HUES6 (cell line): ENCODE data around the gene CD72.
"Not testable (repeated sequence)": the region's sequence is repeated elsewhere in the genome, so short reads cannot be mapped to it uniquely, and the experiment has no call there.

Source experiments
- H3K27ac ChIP-seq: 2 replicates; pipeline ENCODE4 v1.7.0; 2013; ENCODE audit warnings: low read depth, mild to moderate bottlenecking, low read length, inconsistent platforms
- H3K27me3 ChIP-seq: 2 replicates; pipeline ENCODE4 v1.6.1; 2013; ENCODE audit warnings: low read length; ENCODE audit not compliant: control insufficient read depth, insufficient read depth
- H3K36me3 ChIP-seq: 2 replicates; pipeline ENCODE4 v1.6.1; 2013; ENCODE audit warnings: low read length; ENCODE audit not compliant: control insufficient read depth, insufficient read depth
- H3K4me1 ChIP-seq: 2 replicates; pipeline ENCODE4 v1.6.1; 2013; ENCODE audit warnings: low read length; ENCODE audit not compliant: control insufficient read depth, insufficient read depth
- H3K4me3 ChIP-seq: 2 replicates; pipeline ENCODE4 v1.5.1; 2013; ENCODE audit warnings: low read depth, low read length
- H3K9ac ChIP-seq: one replicate; pipeline ENCODE4 v1.6.1; 2013; ENCODE audit warnings: mild to moderate bottlenecking, low read length
- H3K9me3 ChIP-seq: 2 replicates; pipeline ENCODE4 v1.6.1; 2013; ENCODE audit warnings: low read depth, low read length; ENCODE audit not compliant: control insufficient read depth, insufficient read depth

The CD72 gene

DNA sequence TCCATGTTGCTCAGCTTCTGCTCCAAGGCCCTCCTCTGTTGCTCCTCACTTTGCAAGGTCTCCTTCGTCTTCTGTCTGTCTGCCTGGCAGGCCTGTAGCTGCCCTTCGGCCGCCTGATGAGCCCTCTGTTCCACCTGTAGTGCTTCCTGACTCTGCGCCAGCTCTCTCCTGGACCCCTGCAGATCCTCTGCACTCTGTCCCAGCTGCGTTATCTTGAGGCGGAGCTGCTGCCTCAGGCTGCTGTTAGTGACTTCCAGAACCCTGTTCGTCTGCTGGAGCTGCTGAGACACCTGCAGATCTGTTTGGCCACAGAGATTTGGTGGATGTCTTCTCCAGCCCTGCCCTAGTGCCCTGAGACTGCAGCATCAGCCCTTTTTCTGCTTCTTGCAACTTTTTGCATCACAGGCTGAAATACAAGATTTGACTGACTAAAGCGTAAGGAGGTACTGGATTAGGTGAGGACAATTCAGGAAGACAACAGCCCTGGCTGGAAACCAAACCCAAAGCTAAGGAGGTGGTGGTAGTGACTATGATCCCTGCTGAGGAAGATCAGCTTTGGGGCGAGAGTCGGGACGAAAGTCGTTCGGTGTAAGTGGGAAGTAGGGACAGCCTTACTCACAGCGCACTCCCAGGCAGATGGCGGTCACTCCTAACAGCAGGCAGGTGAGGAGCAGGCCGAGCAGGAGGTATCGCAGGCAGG is 2.1 kb downstream of the CD72 start:
- Histone ChIP-seq H3K27me3 (peaks cover 51% of the 10 kb centered on the region), H3K4me3 (peak overlapping the region; percentile 59), H3K9me3 (no peaks in the 10 kb centered on the region), H3K36me3 (no peaks in the 10 kb centered on the region), H3K9ac (peak overlapping the region; percentile 17), H3K27ac (no peak overlapping the region), H3K4me1 (peaks cover 11% of the 10 kb centered on the region)

DNA sequence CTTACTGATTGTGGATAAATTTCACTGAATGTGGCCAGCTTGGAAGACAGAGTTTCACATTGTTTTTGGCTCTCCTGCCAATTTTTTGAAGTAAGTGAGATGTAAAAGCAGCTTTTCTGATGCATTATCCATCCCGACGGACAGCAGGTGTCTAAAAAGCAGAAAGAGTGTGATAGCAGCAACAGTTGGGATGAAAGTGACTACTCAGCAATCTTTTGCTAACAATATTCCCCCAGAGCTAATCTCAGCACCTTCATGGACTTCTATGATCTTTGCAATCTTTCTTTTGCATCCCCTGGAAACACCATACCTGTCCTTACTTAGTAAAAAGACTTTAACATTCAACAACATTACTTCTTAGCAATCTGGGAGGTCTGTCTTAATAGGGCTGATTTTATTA is 5.4 kb downstream of the CD72 start:
- H3K4me1 ChIP-seq, result peaks cover 11% of the 10 kb centered on the region
- H3K27ac ChIP-seq, result no peak overlapping the region
- H3K9ac ChIP-seq, result no peak overlapping the region
- H3K27me3 ChIP-seq, result peaks cover 37% of the 10 kb centered on the region
- H3K36me3 ChIP-seq, result peaks cover 22% of the 10 kb centered on the region
- H3K4me3 ChIP-seq, result no peak overlapping the region
- no peaks in the 10 kb centered on the region for H3K9me3 ChIP-seq

DNA sequence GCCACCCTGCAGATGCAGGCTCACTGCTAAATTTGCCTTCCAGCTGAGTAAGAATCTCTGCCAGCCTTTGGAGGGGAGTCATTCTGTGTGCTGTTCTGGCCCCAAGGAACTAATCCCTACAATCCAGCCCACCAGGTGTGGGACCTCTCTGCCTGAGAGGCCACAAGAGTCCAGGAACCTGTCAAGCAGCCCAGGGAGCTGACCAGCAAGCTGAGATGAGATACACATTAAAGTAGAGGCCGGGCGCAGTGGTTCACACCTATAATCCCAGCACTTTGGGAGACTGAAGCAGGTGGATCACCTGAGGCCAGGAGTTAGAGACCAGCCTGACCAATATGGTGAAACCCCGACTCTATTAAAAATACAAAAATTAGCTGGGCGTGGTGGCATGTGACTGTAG is 6.1 kb downstream of the CD72 start:
- not testable (repeated sequence) for H3K27ac ChIP-seq, H3K9ac ChIP-seq, H3K9me3 ChIP-seq, H3K4me3 ChIP-seq
- Histone ChIP-seq H3K36me3 (peaks cover 24% of the 10 kb centered on the region), H3K27me3 (peaks cover 29% of the 10 kb centered on the region), H3K4me1 (peaks cover 11% of the 10 kb centered on the region)

DNA sequence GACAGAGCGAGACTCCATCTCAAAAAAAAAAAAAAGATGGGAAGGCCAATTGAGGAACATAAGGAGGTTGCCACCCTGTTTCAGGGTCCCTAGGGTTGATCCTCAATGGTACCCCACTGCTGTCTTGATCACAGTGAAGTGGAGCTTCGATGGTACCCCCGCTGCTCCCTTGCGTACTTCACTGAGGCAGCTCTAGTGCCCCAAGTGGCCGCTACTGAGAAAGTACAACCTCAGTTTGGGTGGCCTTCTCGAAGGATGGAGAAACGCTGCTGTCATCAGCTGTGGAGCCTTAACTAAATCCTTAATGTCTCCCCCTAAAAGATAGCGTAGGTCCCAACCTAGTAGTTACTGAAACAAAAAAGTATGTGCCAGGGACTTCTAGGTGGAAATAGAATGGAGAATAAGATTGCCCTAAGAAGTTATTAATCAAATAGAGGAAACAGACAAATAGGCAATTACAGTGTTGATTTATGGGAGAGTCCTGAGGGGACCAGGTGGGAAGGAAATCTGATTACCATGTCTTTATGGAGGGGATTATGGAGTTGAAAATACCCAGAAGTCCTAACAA is 6.9 kb downstream of the CD72 start:
- H3K9me3 ChIP-seq, result no peaks in the 10 kb centered on the region
- no peak overlapping the region for H3K27ac ChIP-seq
- H3K4me1 ChIP-seq, result peaks cover 7% of the 10 kb centered on the region
- peaks cover 24% of the 10 kb centered on the region for H3K36me3 ChIP-seq
- H3K27me3 ChIP-seq, result peaks cover 22% of the 10 kb centered on the region
- no peak overlapping the region for H3K9ac ChIP-seq
- H3K4me3 ChIP-seq, result no peak overlapping the region

DNA sequence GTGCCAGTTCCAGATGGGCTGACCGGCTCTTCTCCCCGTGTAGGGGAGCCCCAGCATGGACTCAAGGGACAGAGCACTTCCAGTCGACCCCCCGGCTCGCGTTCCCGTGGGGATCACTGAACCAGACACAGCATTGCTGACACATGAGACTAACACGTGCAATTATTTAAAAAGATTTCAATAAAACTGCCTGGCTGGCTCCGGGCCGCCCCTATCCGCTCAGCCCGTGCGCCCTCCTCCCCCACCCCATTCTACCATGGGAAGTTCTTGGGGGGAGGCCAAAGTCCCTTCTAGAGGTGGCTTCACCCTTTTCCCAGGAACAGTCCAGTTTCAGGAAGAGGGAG is 8.4 kb downstream of the CD72 start:
- Histone ChIP-seq H3K27me3 (peaks cover 7% of the 10 kb centered on the region; the same call in 1 of the 2 replicates), H3K36me3 (peaks cover 24% of the 10 kb centered on the region), H3K27ac (no peak overlapping the region), H3K9me3 (no peaks in the 10 kb centered on the region), H3K9ac (no peak overlapping the region), H3K4me1 (peaks cover 4% of the 10 kb centered on the region; the same call in 1 of the 2 replicates), H3K4me3 (no peak overlapping the region)

DNA sequence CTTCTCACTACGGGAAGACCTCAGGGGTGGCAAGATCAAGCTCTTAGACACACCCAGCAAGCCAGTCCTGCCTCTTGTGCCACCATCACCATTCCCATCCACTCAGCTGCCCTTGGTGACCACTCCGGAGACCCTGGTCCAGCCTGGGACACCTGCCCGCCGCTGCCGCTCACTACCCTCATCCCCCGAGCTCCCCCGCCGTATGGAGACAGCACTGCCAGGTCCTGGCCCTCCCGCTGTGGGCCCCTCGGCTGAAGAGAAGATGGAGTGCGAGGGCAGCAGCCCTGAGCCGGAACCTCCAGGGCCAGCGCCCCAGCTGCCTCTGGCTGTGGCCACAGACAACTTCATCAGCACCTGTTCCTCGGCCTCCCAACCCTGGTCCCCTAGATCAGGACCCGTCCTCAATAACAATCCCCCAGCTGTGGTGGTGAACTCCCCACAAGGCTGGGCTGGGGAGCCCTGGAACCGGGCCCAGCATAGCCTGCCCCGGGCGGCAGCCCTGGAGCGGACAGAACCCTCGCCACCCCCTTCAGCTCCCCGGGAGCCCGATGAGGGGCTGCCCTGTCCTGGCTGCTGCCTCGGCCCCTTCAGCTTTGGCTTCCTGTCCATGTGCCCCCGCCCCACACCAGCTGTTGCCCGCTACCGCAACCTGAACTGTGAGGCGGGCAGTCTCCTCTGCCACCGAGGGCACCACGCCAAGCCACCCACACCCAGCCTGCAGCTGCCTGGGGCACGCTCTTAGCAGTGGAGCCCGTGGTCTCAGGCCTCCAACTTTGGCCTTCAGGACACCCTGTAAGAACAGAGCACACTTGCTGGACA is 9.0 kb downstream of the CD72 start:
- Histone ChIP-seq H3K36me3 (peaks cover 24% of the 10 kb centered on the region), H3K9me3 (no peaks in the 10 kb centered on the region), H3K4me1 (peaks cover 4% of the 10 kb centered on the region; the same call in 1 of the 2 replicates), H3K27me3 (peaks cover 1% of the 10 kb centered on the region; the same call in 1 of the 2 replicates), H3K4me3 (no peak overlapping the region), H3K27ac (no peak overlapping the region), H3K9ac (no peak overlapping the region)

DNA sequence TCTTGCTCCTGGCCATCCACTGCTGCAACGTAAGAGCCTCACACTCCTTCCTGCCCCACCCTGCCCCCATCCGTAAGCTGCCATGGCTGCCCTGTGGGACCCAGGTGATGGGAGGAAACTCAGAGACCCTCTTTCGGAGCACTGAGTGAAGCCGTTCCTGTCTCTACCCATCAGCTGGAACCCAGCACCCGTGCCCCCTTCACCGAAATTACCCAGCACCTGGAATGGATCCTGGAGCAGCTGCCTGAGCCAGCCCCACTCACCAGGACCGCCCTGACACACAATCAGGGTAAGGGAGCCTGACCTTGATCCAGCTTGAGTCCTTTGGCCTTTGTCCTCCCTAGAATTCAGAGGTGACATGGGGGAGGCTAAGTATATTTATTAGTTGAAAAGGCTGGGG is 10.0 kb downstream of the CD72 start:
- no peak overlapping the region for H3K9ac ChIP-seq
- peaks cover 8% of the 10 kb centered on the region for H3K4me1 ChIP-seq
- no peak overlapping the region for H3K27ac ChIP-seq
- H3K4me3 ChIP-seq, result no peak overlapping the region
- peaks cover 24% of the 10 kb centered on the region for H3K36me3 ChIP-seq
- no peaks in the 10 kb centered on the region for H3K27me3 ChIP-seq
- H3K9me3 ChIP-seq, result no peaks in the 10 kb centered on the region

DNA sequence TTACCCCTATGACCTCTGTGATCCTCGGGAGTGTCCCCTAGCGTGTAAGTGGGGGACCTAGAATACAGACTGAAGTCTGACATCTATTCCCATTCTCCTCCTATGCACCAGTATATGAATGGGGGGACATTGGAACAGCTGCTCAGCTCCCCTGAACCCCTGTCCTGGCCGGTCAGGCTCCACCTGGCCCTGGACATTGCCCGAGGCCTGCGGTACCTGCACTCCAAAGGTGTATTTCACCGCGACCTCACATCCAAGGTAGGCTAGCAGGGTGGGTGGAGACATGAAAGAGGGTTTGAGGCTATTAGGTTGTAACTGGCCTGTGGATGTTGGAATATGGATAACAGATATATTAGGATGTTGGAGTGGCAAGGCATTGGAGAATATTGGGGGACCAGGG is 11.5 kb downstream of the CD72 start:
- Histone ChIP-seq H3K27ac (no peak overlapping the region), H3K36me3 (peaks cover 24% of the 10 kb centered on the region), H3K4me1 (peaks cover 10% of the 10 kb centered on the region), H3K9me3 (no peaks in the 10 kb centered on the region), H3K4me3 (no peak overlapping the region), H3K27me3 (no peaks in the 10 kb centered on the region), H3K9ac (no peak overlapping the region)

DNA sequence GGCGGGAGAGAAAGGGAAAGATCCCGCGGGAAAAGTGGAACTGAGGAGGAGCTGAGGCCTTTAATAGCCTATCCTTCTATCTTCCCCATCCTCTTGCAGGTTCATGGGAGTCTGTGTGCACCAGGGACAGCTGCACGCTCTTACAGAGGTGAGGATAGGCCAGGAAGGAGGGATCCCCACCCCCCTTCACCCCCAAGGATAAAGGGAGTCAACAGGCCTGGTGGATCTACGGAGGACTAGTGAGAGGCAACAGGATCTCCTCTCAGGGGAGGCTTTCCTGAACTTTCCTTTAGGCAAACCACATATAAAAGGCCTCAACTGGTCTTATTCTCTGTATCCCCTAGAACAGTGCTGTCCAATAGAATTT is 12.1 kb downstream of the CD72 start:
- no peak overlapping the region for H3K27ac ChIP-seq
- peak overlapping the region; percentile 39 for H3K9ac ChIP-seq
- no peaks in the 10 kb centered on the region for H3K27me3 ChIP-seq
- H3K4me1 ChIP-seq, result peaks cover 10% of the 10 kb centered on the region
- no peaks in the 10 kb centered on the region for H3K9me3 ChIP-seq
- H3K4me3 ChIP-seq, result peak overlapping the region; percentile 72
- H3K36me3 ChIP-seq, result peaks cover 24% of the 10 kb centered on the region

DNA sequence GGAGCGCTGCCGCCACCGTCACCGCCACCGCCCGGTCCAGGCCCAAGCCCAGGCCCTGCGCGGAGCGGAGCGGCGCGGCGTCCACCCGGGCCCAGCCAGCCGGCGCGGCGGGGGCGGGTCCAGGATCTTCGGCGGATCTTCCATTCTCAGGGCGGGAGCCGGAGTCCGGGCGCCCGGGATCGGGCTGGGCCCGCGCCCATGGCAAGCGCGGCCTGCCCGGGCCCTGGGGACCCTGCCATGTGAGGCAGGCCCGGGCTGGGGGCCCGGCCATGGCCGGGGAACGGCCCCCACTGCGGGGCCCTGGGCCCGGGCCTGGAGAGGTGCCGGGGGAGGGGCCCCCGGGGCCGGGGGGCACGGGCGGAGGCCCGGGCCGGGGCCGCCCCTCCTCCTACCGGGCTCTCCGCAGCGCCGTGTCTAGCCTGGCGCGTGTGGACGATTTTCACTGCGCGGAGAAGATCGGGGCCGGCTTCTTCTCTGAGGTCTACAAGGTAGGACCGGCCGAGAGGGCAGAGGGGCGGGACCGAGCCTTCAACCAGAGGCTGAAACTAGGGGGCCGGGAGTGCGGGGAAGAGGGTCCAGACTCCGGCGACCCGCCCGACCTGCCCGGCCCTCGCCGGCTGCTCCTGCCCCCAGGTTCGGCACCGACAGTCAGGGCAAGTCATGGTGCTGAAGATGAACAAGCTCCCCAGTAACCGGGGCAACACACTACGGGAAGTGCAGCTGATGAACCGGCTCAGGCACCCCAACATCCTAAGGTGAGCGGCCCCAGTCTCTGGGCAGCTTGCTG is 12.7 kb downstream of the CD72 start:
- Histone ChIP-seq H3K36me3 (peaks cover 24% of the 10 kb centered on the region), H3K9me3 (no peaks in the 10 kb centered on the region), H3K9ac (peak overlapping the region; percentile 39), H3K27me3 (no peaks in the 10 kb centered on the region), H3K4me3 (peak overlapping the region; percentile 72), H3K27ac (no peak overlapping the region), H3K4me1 (peaks cover 10% of the 10 kb centered on the region)
